ENCODE results near the gene VIM. TPM values are rescaled to one million over a fixed set of nuclear protein-coding genes. Genes with fewer than 3 reads are reported as not detected.
"Not testable (repeated sequence)": the region's sequence is repeated elsewhere in the genome, so short reads cannot be mapped to it uniquely, and the experiment has no call there.

Gene VIM
- total RNA-seq, 1 donor from 2014 or later: 73.8 TPM

GRCh38 chr10:17233286-17233991 is 5.4 kb downstream of the VIM start:
- ATAC-seq: no peak

- no peak for ATAC-seq
Observed at GRCh38 chr10:17234431-17234945, 6.4 kb downstream of the VIM start.

- ATAC-seq: no peak
Observed at GRCh38 chr10:17235136-17235535, 7.1 kb downstream of the VIM start.

- no peak for ATAC-seq
Observed at GRCh38 chr10:17236468-17237148, 8.6 kb downstream of the VIM start.

- ATAC-seq: no peak
Observed at GRCh38 chr10:17237149-17237527, 9.1 kb downstream of the VIM start.

GRCh38 chr10:17237915-17238444 is 9.9 kb downstream of the VIM start:
- ATAC-seq: no peak

- no peak for ATAC-seq
Observed at GRCh38 chr10:17238445-17239291, 10.6 kb downstream of the VIM start.

- ATAC-seq: no peak
Observed at GRCh38 chr10:17239345-17240085, 11.5 kb downstream of the VIM start.

- no peak for ATAC-seq
Observed at GRCh38 chr10:17240096-17240495, 12.1 kb downstream of the VIM start.

GRCh38 chr10:17240616-17241015 is 12.6 kb downstream of the VIM start:
- no peak for ATAC-seq

GRCh38 chr10:17241611-17242333 is 13.7 kb downstream of the VIM start:
- ATAC-seq: no peak

- ATAC-seq: no peak
Observed at GRCh38 chr10:17244700-17245365, 16.8 kb downstream of the VIM start.

GRCh38 chr10:17247210-17247609 is 19.2 kb downstream of the VIM start:
- no peak for ATAC-seq

- ATAC-seq: no peak
Observed at GRCh38 chr10:17248964-17249363, 20.9 kb downstream of the VIM start.

GRCh38 chr10:17249820-17250219 is 21.8 kb downstream of the VIM start:
- ATAC-seq: no peak

- no peak for ATAC-seq
Observed at GRCh38 chr10:17250736-17251135, 22.7 kb downstream of the VIM start.

GRCh38 chr10:17254543-17255050 is 26.6 kb downstream of the VIM start:
- not testable (repeated sequence) for ATAC-seq

- no peak for ATAC-seq
Observed at GRCh38 chr10:17255512-17255911, 27.5 kb downstream of the VIM start.

- no peak for ATAC-seq
Observed at GRCh38 chr10:17256051-17256450, 28.0 kb downstream of the VIM start.

- no peak for ATAC-seq
Observed at GRCh38 chr10:17256627-17257026, 28.6 kb downstream of the VIM start.
